ENCODE results near the gene ARHGAP9.
"Not testable (repeated sequence)": the region's sequence is repeated elsewhere in the genome, so short reads cannot be mapped to it uniquely, and the experiment has no call there.

The ARHGAP9 gene

GRCh38 chr12:57456737-57457490, 22.8 kb downstream of the ARHGAP9 start:
- DNase-seq (ENCODE audit: low spot score) = peak; percentile 34

DNA sequence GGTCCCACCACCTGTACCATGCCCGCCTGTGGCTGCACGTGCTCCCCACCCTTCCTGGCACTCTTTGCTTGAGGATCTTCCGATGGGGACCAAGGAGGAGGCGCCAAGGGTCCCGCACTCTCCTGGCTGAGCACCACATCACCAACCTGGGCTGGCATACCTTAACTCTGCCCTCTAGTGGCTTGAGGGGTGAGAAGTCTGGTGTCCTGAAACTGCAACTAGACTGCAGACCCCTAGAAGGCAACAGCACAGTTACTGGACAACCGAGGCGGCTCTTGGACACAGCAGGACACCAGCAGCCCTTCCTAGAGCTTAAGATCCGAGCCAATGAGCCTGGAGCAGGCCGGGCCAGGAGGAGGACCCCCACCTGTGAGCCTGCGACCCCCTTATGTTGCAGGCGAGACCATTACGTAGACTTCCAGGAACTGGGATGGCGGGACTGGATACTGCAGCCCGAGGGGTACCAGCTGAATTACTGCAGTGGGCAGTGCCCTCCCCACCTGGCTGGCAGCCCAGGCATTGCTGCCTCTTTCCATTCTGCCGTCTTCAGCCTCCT, 23.4 kb downstream of the ARHGAP9 start:
- peak; percentile 46 for DNase-seq (ENCODE audit: low spot score)

DNA sequence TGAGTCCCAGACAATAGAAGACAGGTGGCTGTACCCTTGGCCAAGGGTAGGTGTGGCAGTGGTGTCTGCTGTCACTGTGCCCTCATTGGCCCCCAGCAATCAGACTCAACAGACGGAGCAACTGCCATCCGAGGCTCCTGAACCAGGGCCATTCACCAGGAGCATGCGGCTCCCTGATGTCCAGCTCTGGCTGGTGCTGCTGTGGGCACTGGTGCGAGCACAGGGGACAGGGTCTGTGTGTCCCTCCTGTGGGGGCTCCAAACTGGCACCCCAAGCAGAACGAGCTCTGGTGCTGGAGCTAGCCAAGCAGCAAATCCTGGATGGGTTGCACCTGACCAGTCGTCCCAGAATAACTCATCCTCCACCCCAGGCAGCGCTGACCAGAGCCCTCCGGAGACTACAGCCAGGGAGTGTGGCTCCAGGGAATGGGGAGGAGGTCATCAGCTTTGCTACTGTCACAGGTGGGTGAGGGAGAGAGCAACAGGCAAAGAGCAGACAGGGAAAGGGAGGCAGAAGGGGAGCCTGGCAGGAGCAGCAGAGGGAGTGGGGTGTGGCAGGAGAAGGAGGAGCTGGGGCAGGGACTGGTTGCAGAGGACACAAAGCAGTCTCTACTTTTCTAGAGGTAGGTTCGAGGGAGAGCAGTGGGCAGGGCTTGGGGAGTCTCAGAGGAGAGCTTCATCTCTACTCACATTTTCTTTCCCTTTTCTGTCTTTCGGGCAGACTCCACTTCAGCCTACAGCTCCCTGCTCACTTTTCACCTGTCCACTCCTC, 24.1 kb downstream of the ARHGAP9 start:
- peak; percentile 46 for DNase-seq (ENCODE audit: low spot score)

DNA sequence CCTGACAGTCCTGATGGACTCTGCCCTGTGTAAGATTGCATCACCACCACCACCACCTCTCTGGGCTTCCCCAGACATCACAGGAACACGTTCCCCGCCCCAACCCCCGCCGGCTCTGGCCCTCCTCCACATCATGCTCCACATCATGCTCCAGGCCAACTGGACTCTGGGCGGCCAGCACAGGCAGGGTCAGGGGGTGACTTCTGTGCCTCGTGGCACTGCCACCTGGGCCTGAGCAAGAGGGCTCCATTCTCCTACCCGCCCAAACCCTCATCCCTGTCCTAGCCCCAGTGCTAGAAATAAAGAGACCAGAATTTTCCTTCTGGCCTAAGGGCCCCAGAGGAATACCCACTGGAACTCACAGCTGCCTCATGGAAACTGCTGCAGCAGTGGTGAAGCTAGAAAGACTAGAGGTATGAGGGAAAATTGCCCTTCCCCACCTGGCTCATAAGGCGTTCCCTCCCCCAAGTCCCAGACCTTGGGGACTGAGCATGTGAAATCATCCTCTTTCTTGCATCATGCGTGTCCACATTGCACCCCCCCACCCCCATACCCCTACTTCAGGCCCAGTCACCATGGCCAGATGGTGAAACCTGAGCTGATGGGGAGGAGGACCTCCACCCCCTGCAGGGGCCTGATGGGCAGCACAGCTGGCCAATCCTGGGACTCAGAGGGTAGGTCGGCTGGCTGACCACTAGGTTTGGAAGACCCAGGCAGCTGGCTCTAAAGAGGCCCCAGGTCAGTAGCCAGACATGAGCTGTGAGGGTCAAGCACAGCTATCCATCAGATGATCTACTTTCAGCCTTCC, 24.9 kb downstream of the ARHGAP9 start, which contains the start of gene INHBE:
Gene INHBE, plus strand, starts transcription at position 742 of the 808 bp plus-strand sequence. CDS start 230 bp downstream, outside the sequence.
- DNase-seq (ENCODE audit: low spot score) = peak; percentile 66

- DNase-seq (ENCODE audit: low spot score) = no peak
Measured at GRCh38 chr12:57454213-57454565, 25.5 kb downstream of the ARHGAP9 start.

- DNase-seq (ENCODE audit: low spot score) = no peak
Measured at GRCh38 chr12:57452937-57453509, 26.6 kb downstream of the ARHGAP9 start.

- peak; percentile 46 for DNase-seq (ENCODE audit: low spot score)
Measured at GRCh38 chr12:57452181-57452936, 27.3 kb downstream of the ARHGAP9 start.

DNA sequence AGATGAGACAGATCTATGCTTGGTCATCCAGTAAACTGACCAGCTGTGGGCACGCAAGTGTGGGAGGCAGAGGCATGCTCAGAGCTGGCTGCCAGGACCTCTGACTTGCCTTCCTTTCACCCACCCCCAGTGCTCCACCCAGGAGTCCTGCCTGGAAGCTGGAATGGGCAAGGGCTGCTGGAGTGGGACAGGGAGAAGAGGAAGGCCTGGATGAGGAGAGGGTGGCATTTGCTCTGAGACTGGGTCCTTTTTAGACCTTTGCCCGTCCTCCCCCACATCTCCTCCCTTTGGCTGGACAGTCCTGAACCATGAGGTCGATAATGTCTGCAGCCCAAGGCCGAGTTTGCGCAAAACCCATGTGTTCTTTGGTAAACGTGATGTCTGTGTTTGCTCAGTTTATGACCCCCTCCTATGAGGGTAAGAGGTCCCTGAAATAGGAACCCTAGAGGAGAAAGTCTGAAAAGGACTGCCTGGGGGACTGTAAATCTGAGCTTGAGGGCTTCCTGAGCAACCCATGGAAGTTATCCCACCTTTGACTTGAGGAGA, 28.4 kb downstream of the ARHGAP9 start:
- no peak for DNase-seq (ENCODE audit: low spot score)

DNA sequence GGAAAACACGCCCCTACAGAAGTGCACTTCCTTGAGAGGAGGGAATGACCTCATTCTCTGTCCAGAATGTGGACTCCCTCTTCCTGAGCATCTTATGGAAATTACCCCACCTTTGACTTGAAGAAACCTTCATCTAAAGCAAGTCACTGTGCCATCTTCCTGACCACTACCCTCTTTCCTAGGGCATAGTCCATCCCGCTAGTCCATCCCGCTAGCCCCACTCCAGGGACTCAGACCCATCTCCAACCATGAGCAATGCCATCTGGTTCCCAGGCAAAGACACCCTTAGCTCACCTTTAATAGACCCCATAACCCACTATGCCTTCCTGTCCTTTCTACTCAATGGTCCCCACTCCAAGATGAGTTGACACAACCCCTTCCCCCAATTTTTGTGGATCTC, 29.6 kb downstream of the ARHGAP9 start:
- no peak for DNase-seq (ENCODE audit: low spot score)

DNA sequence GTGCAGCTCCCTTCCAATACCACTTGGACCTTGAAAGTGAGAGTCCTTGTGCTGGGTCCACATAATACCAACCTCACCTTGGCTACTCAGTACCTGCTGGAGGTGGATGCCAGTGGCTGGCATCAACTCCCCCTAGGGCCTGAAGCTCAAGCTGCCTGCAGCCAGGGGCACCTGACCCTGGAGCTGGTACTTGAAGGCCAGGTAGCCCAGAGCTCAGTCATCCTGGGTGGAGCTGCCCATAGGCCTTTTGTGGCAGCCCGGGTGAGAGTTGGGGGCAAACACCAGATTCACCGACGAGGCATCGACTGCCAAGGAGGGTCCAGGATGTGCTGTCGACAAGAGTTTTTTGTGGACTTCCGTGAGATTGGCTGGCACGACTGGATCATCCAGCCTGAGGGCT, 30.3 kb downstream of the ARHGAP9 start:
- DNase-seq (ENCODE audit: low spot score) = peak; percentile 44

DNA sequence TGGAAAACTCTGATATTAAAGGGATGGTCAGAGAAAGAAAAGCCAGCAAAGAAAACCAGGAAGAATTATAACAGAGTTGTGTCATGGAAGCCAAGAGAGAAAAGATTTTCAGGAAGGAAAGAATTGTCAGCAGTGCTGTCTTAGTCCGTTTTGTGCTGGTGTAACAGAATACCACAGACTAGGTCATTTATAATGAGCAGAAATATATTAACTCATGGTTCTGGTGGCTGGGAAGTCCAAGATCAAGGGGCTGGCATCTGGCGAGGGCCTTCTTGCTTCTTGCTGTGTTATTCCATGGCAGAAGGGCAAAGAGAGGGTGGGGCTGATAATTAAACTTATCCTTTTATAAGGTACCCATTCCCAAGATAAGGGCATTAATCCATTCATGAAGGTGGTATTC, 31.0 kb downstream of the ARHGAP9 start:
- no peak for DNase-seq (ENCODE audit: low spot score)

- DNase-seq (ENCODE audit: low spot score) = no peak
Measured at GRCh38 chr12:57446292-57446960, 33.2 kb downstream of the ARHGAP9 start.

DNA sequence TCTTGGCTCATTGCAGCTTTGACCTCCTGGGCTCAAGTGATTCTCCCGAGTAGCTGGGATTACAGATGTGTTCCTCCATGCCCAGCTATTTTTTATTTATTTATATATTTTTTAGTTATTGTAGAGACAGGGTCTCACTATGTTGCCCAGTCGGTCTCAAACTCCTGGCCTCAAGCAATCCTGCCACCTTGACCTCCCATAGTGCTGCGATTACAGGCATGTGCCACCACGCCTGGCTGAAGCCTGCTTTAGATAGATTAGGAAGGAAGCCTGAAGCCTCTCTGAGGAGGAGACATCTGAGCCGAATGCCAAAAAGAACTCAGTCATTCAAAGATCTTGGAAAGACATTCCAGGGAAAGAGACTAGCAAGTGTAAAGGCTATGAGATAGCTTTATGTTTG, 34.9 kb downstream of the ARHGAP9 start:
- DNase-seq (ENCODE audit: low spot score) = no peak

- not testable (repeated sequence) for DNase-seq (ENCODE audit: low spot score)
Measured at GRCh38 chr12:57444337-57444736, 35.3 kb downstream of the ARHGAP9 start.

- no peak for DNase-seq (ENCODE audit: low spot score)
Measured at GRCh38 chr12:57441846-57442427, 37.7 kb downstream of the ARHGAP9 start.

GRCh38 chr12:57441393-57441792, 38.3 kb downstream of the ARHGAP9 start:
- DNase-seq (ENCODE audit: low spot score) = not testable (repeated sequence)

DNA sequence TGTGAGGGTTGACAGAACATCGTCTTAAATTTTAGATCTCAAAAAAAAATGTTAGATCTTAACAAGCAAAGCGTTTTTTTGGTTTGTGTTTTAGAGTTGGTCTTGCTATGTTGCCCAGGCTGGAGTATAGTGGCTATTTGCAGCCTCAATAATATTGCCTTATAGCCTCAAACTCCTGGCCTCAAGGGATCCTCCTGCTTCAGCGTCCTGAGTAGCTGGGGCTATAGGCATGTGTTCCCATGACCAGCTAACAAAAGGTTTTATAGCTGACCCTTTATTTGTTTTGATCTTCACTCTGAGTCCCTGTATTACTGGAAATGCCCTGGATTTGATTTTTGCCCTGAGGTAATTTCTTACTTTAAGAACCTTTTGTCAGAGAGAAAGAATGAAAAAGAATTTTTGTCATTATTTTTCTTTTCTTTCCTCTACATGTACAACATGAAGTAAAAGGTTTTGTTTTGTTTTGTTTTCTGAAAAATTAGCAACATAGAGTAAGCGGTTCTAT, 39.9 kb downstream of the ARHGAP9 start:
- no peak for DNase-seq (ENCODE audit: low spot score)

DNA sequence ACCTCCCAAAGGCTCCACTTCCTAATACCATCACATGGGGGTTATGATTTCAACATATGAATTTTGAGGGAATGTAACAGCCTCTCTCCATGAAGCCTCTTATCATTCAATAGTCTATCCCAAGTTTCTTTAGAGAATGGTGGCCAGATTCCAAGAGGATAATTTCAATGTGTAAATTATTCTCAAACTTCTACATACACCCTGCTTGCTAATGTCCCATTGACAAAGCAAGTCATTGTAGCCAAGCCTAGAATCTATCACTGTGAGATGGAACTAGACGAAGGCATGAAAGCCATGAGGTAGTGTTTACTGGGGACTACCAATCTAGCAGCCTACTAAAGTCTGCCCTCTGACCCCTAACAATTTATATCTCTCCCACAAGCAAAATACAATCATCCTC, 41.3 kb downstream of the ARHGAP9 start:
- DNase-seq (ENCODE audit: low spot score) = no peak

DNA sequence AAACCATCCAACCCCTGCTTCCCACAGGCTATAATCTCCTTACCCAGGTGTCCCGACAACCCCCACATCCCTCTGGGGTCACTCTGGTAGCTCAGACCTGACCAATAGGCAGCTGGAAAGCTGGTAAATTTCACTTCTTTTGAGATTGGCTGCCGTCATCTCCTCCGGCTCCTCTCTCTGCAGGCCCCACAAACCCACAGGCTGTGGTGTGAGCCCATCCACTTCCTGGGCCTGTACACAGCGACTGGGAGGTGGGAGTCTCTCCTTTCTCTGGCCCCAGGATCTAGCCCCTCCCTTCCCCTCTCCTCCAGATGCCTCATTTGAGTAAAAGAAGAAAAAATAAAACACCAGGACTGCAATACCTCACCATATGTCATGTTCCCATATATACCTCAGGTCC, 44.4 kb downstream of the ARHGAP9 start:
- no peak for DNase-seq (ENCODE audit: low spot score)
